Liver (tissue), 9 donors: ENCODE measurements around the gene SLC6A8. TPM values are rescaled to one million over a fixed set of nuclear protein-coding genes. Genes with fewer than 3 reads are reported as not detected.

ENCODE experiments used
- DNase-seq: peaks from one replicate; pipeline ENCODE4 v3.0.0-alpha.2; 2017; ENCODE audit warnings: low spot score
- H3K27ac ChIP-seq, 2 donors: one replicate each; pipeline ENCODE4 v1.7.0; 2013; ENCODE audit warnings: inconsistent platforms in 2 of 2, low read length in 2 of 2, control low read depth in 1 of 2, low read depth in 1 of 2, mild to moderate bottlenecking in 1 of 2
- H3K27me3 ChIP-seq, 4 donors: one replicate each; pipeline versions ENCODE4 v1.6.1 to v1.7.0; 2013; ENCODE audit warnings: low read length in 3 of 4, inconsistent platforms in 1 of 4, mild to moderate bottlenecking in 1 of 4, moderate library complexity in 1 of 4; ENCODE audit not compliant: control insufficient read depth in 4 of 4, insufficient read depth in 4 of 4
- H3K36me3 ChIP-seq, 4 donors: one replicate each; pipeline versions ENCODE4 v1.6.1 to v1.7.0; 2013; ENCODE audit warnings: low read length in 3 of 4, mild to moderate bottlenecking in 3 of 4, low read depth in 1 of 4, moderate library complexity in 1 of 4; ENCODE audit not compliant: control insufficient read depth in 4 of 4, insufficient read depth in 3 of 4
- H3K4me1 ChIP-seq, 4 donors: one replicate each; pipeline versions ENCODE4 v1.6.1 to v1.7.0; 2013; ENCODE audit warnings: low read length in 3 of 4, mild to moderate bottlenecking in 3 of 4, moderate library complexity in 1 of 4; ENCODE audit not compliant: control insufficient read depth in 4 of 4, insufficient read depth in 4 of 4
- H3K4me3 ChIP-seq, 3 donors: one replicate each; pipeline versions ENCODE4 v1.6.1 to v1.7.0; 2013; ENCODE audit warnings: low read length in 3 of 3, control low read depth in 1 of 3, low read depth in 1 of 3, mild to moderate bottlenecking in 1 of 3
- H3K9ac ChIP-seq, 2 donors: one replicate each; pipeline ENCODE4 v1.7.0; 2013; ENCODE audit warnings: low read length in 2 of 2, mild to moderate bottlenecking in 2 of 2, moderate library complexity in 2 of 2, control low read depth in 1 of 2, low read depth in 1 of 2
- H3K9me3 ChIP-seq, 4 donors: one replicate each; pipeline versions ENCODE4 v1.6.1 to v1.7.0; 2013; ENCODE audit warnings: low read length in 3 of 4; ENCODE audit not compliant: control insufficient read depth in 4 of 4
- FOXA1 ChIP-seq: IDR thresholded peaks from 2 replicates; pipeline ENCODE4 v1.6.1; 2016; ENCODE audit warnings: antibody characterized with exemption
- GABPA ChIP-seq, 2 donors: IDR thresholded peaks in 1 of 2; conservative IDR thresholded peaks in 1 of 2; 2 replicates each; pipeline ENCODE4 v1.6.1; 2016; ENCODE audit warnings: antibody characterized with exemption in 2 of 2, mild to moderate bottlenecking in 1 of 2, moderate library complexity in 1 of 2
- HNF4A ChIP-seq, 2 donors: conservative IDR thresholded peaks; 2 replicates each; pipeline ENCODE4 v1.6.1; 2016; ENCODE audit warnings: antibody characterized with exemption in 2 of 2, mild to moderate bottlenecking in 2 of 2
- HNF4G ChIP-seq: IDR thresholded peaks from 2 replicates; pipeline ENCODE4 v1.6.1; 2016; ENCODE audit warnings: antibody characterized with exemption
- JUND ChIP-seq, 2 donors: IDR thresholded peaks; 2 replicates each; pipeline ENCODE4 v1.6.1; 2016; ENCODE audit warnings: antibody characterized with exemption in 2 of 2
- NR2F2 ChIP-seq: IDR thresholded peaks from 2 replicates; pipeline ENCODE4 v1.6.1; 2016; ENCODE audit warnings: antibody characterized with exemption
- RAD21 ChIP-seq, 2 donors: IDR thresholded peaks; 2 replicates each; pipeline ENCODE4 v1.6.1; 2016; ENCODE audit warnings: antibody characterized with exemption in 2 of 2, mild to moderate bottlenecking in 2 of 2
- RXRA ChIP-seq, 2 donors: IDR thresholded peaks; 2 replicates each; pipeline ENCODE4 v1.6.1; 2017 to 2018; ENCODE audit warnings: antibody characterized with exemption in 2 of 2, mild to moderate bottlenecking in 1 of 2
- TAF1 ChIP-seq: conservative IDR thresholded peaks from 2 replicates; pipeline ENCODE4 v1.6.1; 2016; ENCODE audit warnings: antibody characterized with exemption, mild to moderate bottlenecking
- YY1 ChIP-seq: IDR thresholded peaks from 2 replicates; pipeline ENCODE4 v1.6.1; 2016; ENCODE audit warnings: antibody characterized with exemption, mild to moderate bottlenecking
- WGBS: extraction: QIAGEN DNeasy Blood & Tissue Kit; methylation state at CpG from one replicate; pipeline ENCODE4 v1.1.7; 2013; 5-methylcytosine and 5-hydroxymethylcytosine counted together
- polyA plus RNA-seq, 2 donors: library from polyadenylated mRNA; stranded (reverse) in 1 of 2; unstranded in 1 of 2; fragments of 200-250 nt in 1 of 2; fragments of >200 nt in 1 of 2; fragmentation: Nextera tagmentation in 1 of 2; extraction: Ambion mirVana in 1 of 2; gene quantifications; one replicate each; pipeline versions ENCODE4 v1.2.1 to v1.2.3, GENCODE V29; 2013 to 2015
- total RNA-seq, 2 donors: library from RNA; depleted of rRNA; stranded (reverse); fragments of >200 nt; gene quantifications; one replicate each; pipeline ENCODE4 v1.2.3, GENCODE V29; 2014
- TF ChIP-seq, protein P1 (sequence below): IDR thresholded peaks from 2 replicates; pipeline ENCODE4 v1.6.1; 2016; ENCODE audit warnings: antibody characterized with exemption
- TF ChIP-seq, protein P2 (sequence below): fragments of 150-350 bp; IDR thresholded peaks from 2 replicates; pipeline ENCODE4 v1.5.1; 2017; ENCODE audit warnings: improper control_type of control experiment, low read depth, low read length; ENCODE audit not compliant: missing input control
- TF ChIP-seq, protein P3 (sequence below): IDR thresholded peaks from 2 replicates; pipeline ENCODE4 v1.6.1; 2016; ENCODE audit warnings: antibody characterized with exemption
- TF ChIP-seq, protein P4 (sequence below): IDR thresholded peaks from 2 replicates; pipeline ENCODE4 v1.6.1; 2016; ENCODE audit warnings: antibody characterized with exemption, mild to moderate bottlenecking
- TF ChIP-seq, protein P5 (sequence below): IDR thresholded peaks from 2 replicates; pipeline ENCODE4 v1.6.1; 2016; ENCODE audit warnings: antibody characterized with exemption
- donor health status: healthy.
- donor health status: healthy.
- donor health status: healthy.
- donor health status: healthy.
- donor health status: healthy.

Gene SLC6A8
- total and polyA plus RNA-seq, 4 donors = 0.25 to 44.4 (median 1.4) TPM

DNA sequence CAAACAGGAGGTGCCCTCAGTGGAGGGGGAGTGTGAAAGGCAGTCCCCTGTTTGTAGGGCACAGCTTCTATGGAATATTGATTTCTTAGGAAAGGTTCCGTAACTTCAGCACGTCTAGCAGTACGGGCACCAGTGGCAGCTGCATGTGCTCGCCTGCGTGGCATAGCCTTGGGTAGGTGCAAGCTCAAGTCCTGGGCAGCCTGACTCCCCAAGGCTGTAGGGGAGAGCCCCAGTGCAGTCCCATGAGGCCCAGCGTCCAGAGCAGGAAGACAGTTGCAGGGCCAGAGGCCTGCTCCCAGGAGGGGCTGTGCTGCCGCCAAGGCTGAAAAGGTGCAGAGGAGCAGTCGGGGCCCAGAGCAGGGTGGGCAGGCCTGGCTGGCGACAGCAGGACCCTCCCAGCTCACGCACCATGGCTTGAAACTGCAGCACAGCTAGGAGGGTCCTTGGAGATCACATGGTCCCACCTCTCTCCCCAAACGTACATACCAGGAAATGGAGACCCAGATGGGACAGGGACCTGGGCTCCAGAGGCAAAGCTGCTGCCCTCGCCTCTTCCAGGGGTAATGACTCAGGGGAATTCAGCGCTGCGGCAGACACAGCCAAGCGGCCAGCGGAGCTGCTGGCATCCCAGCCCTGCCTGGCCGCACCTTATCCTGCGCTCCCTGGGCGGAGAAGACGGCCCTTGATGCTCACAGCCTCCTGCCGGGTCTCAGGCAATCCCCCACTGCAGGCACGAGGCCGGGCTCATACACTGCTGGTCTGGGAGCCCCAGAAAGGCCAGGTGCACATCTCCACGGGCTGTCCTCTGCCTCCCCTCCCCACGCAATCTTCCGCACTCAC is 46.8 kb upstream of the SLC6A8 start (continued):
- TF ChIP-seq, protein P1, sequence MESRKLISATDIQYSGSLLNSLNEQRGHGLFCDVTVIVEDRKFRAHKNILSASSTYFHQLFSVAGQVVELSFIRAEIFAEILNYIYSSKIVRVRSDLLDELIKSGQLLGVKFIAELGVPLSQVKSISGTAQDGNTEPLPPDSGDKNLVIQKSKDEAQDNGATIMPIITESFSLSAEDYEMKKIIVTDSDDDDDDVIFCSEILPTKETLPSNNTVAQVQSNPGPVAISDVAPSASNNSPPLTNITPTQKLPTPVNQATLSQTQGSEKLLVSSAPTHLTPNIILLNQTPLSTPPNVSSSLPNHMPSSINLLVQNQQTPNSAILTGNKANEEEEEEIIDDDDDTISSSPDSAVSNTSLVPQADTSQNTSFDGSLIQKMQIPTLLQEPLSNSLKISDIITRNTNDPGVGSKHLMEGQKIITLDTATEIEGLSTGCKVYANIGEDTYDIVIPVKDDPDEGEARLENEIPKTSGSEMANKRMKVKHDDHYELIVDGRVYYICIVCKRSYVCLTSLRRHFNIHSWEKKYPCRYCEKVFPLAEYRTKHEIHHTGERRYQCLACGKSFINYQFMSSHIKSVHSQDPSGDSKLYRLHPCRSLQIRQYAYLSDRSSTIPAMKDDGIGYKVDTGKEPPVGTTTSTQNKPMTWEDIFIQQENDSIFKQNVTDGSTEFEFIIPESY = no peak
- TF ChIP-seq RXRA (IDR thresholded peaks at IDR 0.05) (no peak), RAD21 (IDR thresholded peaks at IDR 0.05) (no peak), GABPA (IDR thresholded peaks at IDR 0.05 in 1 of 2, conservative IDR thresholded peaks at IDR 0.05 in 1 of 2) (no peak)

DNA sequence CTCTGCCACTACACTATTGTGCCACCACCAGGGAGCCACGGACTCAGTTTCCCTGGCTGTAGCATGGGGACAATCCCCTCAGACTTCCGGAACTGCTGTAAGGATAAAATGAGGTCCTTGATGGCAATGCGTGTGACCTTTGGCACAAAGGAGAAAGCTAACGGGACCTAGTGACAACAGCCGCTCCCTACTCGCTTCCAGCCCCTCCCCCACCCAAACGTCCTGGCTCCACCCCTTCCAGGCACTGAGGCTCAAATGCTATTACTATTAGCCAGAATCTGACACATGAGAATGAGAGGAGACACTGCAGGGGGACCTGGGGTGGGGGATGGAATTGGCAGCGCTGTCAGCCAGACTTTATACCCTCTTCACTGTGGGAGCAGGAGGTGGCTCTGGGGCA is 46.1 kb upstream of the SLC6A8 start:
- DNase-seq = no peak

DNA sequence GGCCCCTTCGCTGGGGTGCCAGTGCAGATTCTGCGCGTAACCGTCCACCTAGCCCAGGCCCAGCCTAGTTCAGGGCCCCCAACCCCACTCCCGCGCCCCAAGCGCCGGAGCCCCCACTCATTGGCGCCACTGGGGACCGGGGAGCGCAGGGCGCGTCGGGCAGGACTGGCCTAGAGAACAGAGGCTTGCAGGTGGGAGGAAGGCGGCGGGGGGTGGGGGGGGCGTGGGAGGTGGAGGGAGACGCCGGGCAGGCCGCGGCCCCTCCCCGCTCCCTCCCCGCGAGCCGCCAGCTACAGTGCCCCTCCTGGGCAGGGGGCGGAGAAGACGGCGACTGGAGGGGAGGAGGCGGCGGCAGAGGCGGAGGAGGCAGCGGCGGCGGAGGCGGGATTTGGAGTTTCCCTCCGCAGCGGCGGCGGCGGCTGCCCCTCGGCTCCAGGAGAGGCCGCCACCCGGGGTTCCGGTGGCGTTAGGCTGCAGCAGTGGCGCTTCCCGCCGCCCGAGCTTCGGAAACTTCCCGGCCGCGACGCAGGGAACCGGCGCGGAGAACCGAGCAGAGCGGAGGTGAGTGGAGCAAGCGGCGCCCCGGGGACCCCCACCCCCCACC is 45.6 kb upstream of the SLC6A8 start:
- H3K4me3 ChIP-seq = no peak overlapping the region
- no peaks in the 10 kb centered on the region for H3K9me3 ChIP-seq
- H3K9ac ChIP-seq = no peak overlapping the region
- H3K4me1 ChIP-seq = peaks cover 7 to 19% (median 7%) of the 10 kb centered on the region in 4 donors
- no peak for DNase-seq
- peaks cover 0 to 3% (median under 1%) of the 10 kb centered on the region in 4 donors for H3K27me3 ChIP-seq
- H3K27ac ChIP-seq = no peak overlapping the region
- WGBS = 4% methylated on average over 62 of the region's 62 CpGs
- H3K36me3 ChIP-seq = no peaks in the 10 kb centered on the region
- TF ChIP-seq HNF4A (conservative IDR thresholded peaks at IDR 0.05) (no peak), JUND (IDR thresholded peaks at IDR 0.05) (no peak), YY1 (no peak), FOXA1 (no peak), HNF4G (no peak), GABPA (IDR thresholded peaks at IDR 0.05 in 1 of 2, conservative IDR thresholded peaks at IDR 0.05 in 1 of 2) (no peak), NR2F2 (no peak), TAF1 (no peak), RAD21 (IDR thresholded peaks at IDR 0.05) (no peak)
- TF ChIP-seq, protein P2, sequence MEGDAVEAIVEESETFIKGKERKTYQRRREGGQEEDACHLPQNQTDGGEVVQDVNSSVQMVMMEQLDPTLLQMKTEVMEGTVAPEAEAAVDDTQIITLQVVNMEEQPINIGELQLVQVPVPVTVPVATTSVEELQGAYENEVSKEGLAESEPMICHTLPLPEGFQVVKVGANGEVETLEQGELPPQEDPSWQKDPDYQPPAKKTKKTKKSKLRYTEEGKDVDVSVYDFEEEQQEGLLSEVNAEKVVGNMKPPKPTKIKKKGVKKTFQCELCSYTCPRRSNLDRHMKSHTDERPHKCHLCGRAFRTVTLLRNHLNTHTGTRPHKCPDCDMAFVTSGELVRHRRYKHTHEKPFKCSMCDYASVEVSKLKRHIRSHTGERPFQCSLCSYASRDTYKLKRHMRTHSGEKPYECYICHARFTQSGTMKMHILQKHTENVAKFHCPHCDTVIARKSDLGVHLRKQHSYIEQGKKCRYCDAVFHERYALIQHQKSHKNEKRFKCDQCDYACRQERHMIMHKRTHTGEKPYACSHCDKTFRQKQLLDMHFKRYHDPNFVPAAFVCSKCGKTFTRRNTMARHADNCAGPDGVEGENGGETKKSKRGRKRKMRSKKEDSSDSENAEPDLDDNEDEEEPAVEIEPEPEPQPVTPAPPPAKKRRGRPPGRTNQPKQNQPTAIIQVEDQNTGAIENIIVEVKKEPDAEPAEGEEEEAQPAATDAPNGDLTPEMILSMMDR = no peak
- TF ChIP-seq, protein P3, sequence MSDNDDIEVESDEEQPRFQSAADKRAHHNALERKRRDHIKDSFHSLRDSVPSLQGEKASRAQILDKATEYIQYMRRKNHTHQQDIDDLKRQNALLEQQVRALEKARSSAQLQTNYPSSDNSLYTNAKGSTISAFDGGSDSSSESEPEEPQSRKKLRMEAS = no peak
- TF ChIP-seq, protein P4, sequence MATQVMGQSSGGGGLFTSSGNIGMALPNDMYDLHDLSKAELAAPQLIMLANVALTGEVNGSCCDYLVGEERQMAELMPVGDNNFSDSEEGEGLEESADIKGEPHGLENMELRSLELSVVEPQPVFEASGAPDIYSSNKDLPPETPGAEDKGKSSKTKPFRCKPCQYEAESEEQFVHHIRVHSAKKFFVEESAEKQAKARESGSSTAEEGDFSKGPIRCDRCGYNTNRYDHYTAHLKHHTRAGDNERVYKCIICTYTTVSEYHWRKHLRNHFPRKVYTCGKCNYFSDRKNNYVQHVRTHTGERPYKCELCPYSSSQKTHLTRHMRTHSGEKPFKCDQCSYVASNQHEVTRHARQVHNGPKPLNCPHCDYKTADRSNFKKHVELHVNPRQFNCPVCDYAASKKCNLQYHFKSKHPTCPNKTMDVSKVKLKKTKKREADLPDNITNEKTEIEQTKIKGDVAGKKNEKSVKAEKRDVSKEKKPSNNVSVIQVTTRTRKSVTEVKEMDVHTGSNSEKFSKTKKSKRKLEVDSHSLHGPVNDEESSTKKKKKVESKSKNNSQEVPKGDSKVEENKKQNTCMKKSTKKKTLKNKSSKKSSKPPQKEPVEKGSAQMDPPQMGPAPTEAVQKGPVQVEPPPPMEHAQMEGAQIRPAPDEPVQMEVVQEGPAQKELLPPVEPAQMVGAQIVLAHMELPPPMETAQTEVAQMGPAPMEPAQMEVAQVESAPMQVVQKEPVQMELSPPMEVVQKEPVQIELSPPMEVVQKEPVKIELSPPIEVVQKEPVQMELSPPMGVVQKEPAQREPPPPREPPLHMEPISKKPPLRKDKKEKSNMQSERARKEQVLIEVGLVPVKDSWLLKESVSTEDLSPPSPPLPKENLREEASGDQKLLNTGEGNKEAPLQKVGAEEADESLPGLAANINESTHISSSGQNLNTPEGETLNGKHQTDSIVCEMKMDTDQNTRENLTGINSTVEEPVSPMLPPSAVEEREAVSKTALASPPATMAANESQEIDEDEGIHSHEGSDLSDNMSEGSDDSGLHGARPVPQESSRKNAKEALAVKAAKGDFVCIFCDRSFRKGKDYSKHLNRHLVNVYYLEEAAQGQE = no peak
- TF ChIP-seq, protein P1 = no peak

More for the DNA sequence above, 46.1 kb upstream of the SLC6A8 start:
- Histone ChIP-seq H3K9ac (no peak overlapping the region), H3K4me3 (no peak overlapping the region), H3K27me3 (peaks cover 0 to 3% (median under 1%) of the 10 kb centered on the region in 4 donors), H3K36me3 (no peaks in the 10 kb centered on the region), H3K9me3 (no peaks in the 10 kb centered on the region), H3K27ac (no peak overlapping the region), H3K4me1 (peaks cover 5 to 19% (median 6%) of the 10 kb centered on the region in 4 donors)
- 8% methylated on average over 8 of the region's 8 CpGs for WGBS
- no peak for TF ChIP-seq GABPA (IDR thresholded peaks at IDR 0.05 in 1 of 2, conservative IDR thresholded peaks at IDR 0.05 in 1 of 2)
- TF ChIP-seq, protein P5, sequence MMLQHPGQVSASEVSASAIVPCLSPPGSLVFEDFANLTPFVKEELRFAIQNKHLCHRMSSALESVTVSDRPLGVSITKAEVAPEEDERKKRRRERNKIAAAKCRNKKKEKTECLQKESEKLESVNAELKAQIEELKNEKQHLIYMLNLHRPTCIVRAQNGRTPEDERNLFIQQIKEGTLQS = no peak
